Measurements from ENCODE around the gene GRAMD2A. TPM values are rescaled to one million over a fixed set of nuclear protein-coding genes. Genes with fewer than 3 reads are reported as not detected.

Gene GRAMD2A
- total RNA-seq, 1 donor from 2014 or later, result 0.47 TPM

- DNase-seq, result no peak
Observed at GRCh38 chr15:72167445-72167844, 30.1 kb downstream of the GRAMD2A start.

- no peak for DNase-seq
Observed at GRCh38 chr15:72166716-72167417, 30.7 kb downstream of the GRAMD2A start.

- no peak for DNase-seq
Observed at GRCh38 chr15:72163719-72164118, 33.9 kb downstream of the GRAMD2A start.

- DNase-seq, result no peak
Observed at GRCh38 chr15:72162569-72162968, 35.0 kb downstream of the GRAMD2A start.

- DNase-seq, result no peak
Observed at GRCh38 chr15:72161361-72162132, 36.0 kb downstream of the GRAMD2A start.

GRCh38 chr15:72160696-72161245 is 36.8 kb downstream of the GRAMD2A start:
- no peak for DNase-seq

- no peak for DNase-seq
Observed at GRCh38 chr15:72156928-72157327, 40.7 kb downstream of the GRAMD2A start.

- DNase-seq, result peak; percentile 81
Observed at GRCh38 chr15:72155635-72156616, 41.7 kb downstream of the GRAMD2A start.

- DNase-seq, result peak; percentile 66
Observed at GRCh38 chr15:72155003-72155621, 42.5 kb downstream of the GRAMD2A start.

GRCh38 chr15:72154316-72154715 is 43.3 kb downstream of the GRAMD2A start:
- DNase-seq, result no peak

GRCh38 chr15:72153269-72154000 is 44.2 kb downstream of the GRAMD2A start:
- no peak for DNase-seq

- DNase-seq, result no peak
Observed at GRCh38 chr15:72147418-72147817, 50.2 kb downstream of the GRAMD2A start.

- DNase-seq, result no peak
Observed at GRCh38 chr15:72146934-72147333, 50.7 kb downstream of the GRAMD2A start.

- no peak for DNase-seq
Observed at GRCh38 chr15:72146221-72146620, 51.4 kb downstream of the GRAMD2A start.

- no peak for DNase-seq
Observed at GRCh38 chr15:72141171-72142084, 56.2 kb downstream of the GRAMD2A start.

- no peak for DNase-seq
Observed at GRCh38 chr15:72140088-72140487, 57.5 kb downstream of the GRAMD2A start.

- DNase-seq, result no peak
Observed at GRCh38 chr15:72139667-72140066, 57.9 kb downstream of the GRAMD2A start.

GRCh38 chr15:72136170-72137051 is 61.2 kb downstream of the GRAMD2A start:
- DNase-seq, result no peak

- no peak for DNase-seq
Observed at GRCh38 chr15:72135719-72136118, 61.9 kb downstream of the GRAMD2A start.

Measured in occipital lobe (tissue), 2 donors.